Measurements from ENCODE around the gene SORL1. TPM values are rescaled to one million over a fixed set of nuclear protein-coding genes. Genes with fewer than 3 reads are reported as not detected.

SORL1 gene
- total RNA-seq, 1 experiment from 2014 or later = 68.3 TPM

DNA sequence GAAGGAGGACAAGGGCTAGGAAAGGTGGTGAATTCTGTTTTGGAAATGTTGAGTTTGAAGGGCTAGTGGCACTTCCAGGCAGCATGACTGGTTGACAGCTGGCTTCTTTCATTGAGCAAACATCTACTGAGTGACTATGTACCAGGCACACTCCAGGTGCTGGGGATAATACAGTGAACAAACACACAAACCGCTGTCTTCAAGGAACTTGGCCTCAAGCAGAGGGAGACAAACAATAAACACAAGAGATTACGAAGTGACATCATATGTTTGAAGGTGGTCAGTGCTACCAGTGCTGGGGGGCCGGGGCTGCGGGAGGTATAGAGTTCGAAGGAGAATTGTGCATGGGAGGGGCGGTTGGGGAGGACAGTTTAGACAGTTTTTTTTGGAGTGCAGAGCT lies 197.7 kb downstream of the SORL1 start:
- Histone ChIP-seq H3K79me1 (ENCODE audit: insufficient read depth, low read depth, low read length, poor library complexity, severe bottlenecking) (no peaks in the 10 kb centered on the region), H2AK5ac (ENCODE audit: insufficient read length, low read length) (no peak overlapping the region), H3K9me3 (ENCODE audit: control insufficient read depth, low read depth, low read length) (no peaks in the 10 kb centered on the region), H2AFZ (ENCODE audit: low read length) (no peak overlapping the region), H2BK12ac (ENCODE audit: insufficient read length, low read depth, low read length) (no peak overlapping the region), H3K14ac (ENCODE audit: insufficient read depth, low read length) (no peak overlapping the region), H3K4me1 (ENCODE audit: insufficient read depth, low read length) (peaks cover 7% of the 10 kb centered on the region; the same call in 1 of the 2 replicates), H2BK5ac (ENCODE audit: insufficient read length, low read length) (no peak overlapping the region), H3K23me2 (ENCODE audit: insufficient read length, low read depth, low read length, poor library complexity, severe bottlenecking) (no peaks in the 10 kb centered on the region), H3K18ac (ENCODE audit: insufficient read length, low read depth, low read length) (no peak overlapping the region), H4K20me1 (ENCODE audit: control insufficient read depth, insufficient read depth, insufficient read length) (no peaks in the 10 kb centered on the region), H3T11ph (ENCODE audit: low read length) (no peak overlapping the region), H3K4ac (ENCODE audit: low read depth, low read length) (no peak overlapping the region), H3K56ac (ENCODE audit: insufficient read length, low read depth, low read length) (no peak overlapping the region), H3K23ac (ENCODE audit: insufficient read length, low read depth, low read length) (no peak overlapping the region), H4K91ac (ENCODE audit: insufficient read length, low read depth, low read length) (no peak overlapping the region), H3K27ac (ENCODE audit: insufficient read length, low read depth, low read length) (no peak overlapping the region), H2BK120ac (ENCODE audit: low read depth, low read length, poor library complexity, severe bottlenecking) (no peak overlapping the region), H2BK20ac (ENCODE audit: low read depth, low read length, poor library complexity, severe bottlenecking) (no peak overlapping the region), H4K5ac (ENCODE audit: insufficient read length, low read depth, low read length) (no peak overlapping the region), H3K4me2 (ENCODE audit: insufficient read depth, insufficient read length, low read length) (no peak overlapping the region), H3K79me2 (ENCODE audit: insufficient read depth, low read length) (no peaks in the 10 kb centered on the region), H4K8ac (replicated peaks; ENCODE audit: insufficient read length, low read depth, low read length) (no peak overlapping the region), H2BK15ac (ENCODE audit: low read depth, low read length) (no peak overlapping the region), H3K27me3 (ENCODE audit: insufficient read depth, low read length) (no peaks in the 10 kb centered on the region), H3K9ac (ENCODE audit: extremely low read depth, insufficient read length, low read length) (no peak overlapping the region)
- no peak for TF ChIP-seq CTCF (conservative IDR thresholded peaks at IDR 0.05)
- WGBS (ENCODE audit: extremely low coverage, insufficient read length, low lambda C conversion rate) = no CpG with 5 or more reads among the region's 6 CpGs
- no peak for DNase-seq
- Mint-ChIP-seq H3K27me3 (ENCODE audit: low read depth) (no peaks in the 10 kb centered on the region), H3K36me3 (ENCODE audit: insufficient read depth in 1 of 3, low read depth in 3 of 3) (no peaks in the 10 kb centered on the region; a peak in 1 of 7 replicates), H3K9me3 (no peaks in the 10 kb centered on the region), H3K4me1 (peaks cover 28 to 29% of the 10 kb centered on the region in 2 experiments), H3K27ac (no peak overlapping the region), H3K4me3 (no peak overlapping the region)

All from H9 (cell line).